ENCODE measurements around the gene ZNF511. TPM values are rescaled to one million over a fixed set of nuclear protein-coding genes. Genes with fewer than 3 reads are reported as not detected.

The ZNF511 gene, protein sequence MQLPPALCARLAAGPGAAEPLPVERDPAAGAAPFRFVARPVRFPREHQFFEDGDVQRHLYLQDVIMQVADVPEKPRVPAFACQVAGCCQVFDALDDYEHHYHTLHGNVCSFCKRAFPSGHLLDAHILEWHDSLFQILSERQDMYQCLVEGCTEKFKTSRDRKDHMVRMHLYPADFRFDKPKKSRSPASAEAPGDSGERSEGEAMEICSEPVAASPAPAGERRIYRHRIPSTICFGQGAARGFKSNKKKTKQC
- 59.2 and 59.7 TPM in 2 replicates for total RNA-seq

GRCh38 chr10:133308421-133309099, at the start of gene ZNF511, which contains the start of gene TUBGCP2:
Gene ZNF511 (plus strand): TSS chr10:133308914. CDS start chr10:133308944, 30 bp downstream.
Gene TUBGCP2 (minus strand): TSS chr10:133308872. CDS start chr10:133302941, 5,931 bp downstream.

GRCh38 chr10:133276435-133277201, 32.1 kb upstream of the ZNF511 start, which contains the start of gene ADAM8:
Gene ADAM8 (minus strand): TSS chr10:133276868. CDS start chr10:133276817, 51 bp downstream.

GRCh38 chr10:133336577-133337369, 28.1 kb downstream of the ZNF511 start, which contains the start of gene CALY:
Gene CALY (minus strand): TSS chr10:133336896. CDS start chr10:133328989, 7,907 bp downstream.

DNA sequence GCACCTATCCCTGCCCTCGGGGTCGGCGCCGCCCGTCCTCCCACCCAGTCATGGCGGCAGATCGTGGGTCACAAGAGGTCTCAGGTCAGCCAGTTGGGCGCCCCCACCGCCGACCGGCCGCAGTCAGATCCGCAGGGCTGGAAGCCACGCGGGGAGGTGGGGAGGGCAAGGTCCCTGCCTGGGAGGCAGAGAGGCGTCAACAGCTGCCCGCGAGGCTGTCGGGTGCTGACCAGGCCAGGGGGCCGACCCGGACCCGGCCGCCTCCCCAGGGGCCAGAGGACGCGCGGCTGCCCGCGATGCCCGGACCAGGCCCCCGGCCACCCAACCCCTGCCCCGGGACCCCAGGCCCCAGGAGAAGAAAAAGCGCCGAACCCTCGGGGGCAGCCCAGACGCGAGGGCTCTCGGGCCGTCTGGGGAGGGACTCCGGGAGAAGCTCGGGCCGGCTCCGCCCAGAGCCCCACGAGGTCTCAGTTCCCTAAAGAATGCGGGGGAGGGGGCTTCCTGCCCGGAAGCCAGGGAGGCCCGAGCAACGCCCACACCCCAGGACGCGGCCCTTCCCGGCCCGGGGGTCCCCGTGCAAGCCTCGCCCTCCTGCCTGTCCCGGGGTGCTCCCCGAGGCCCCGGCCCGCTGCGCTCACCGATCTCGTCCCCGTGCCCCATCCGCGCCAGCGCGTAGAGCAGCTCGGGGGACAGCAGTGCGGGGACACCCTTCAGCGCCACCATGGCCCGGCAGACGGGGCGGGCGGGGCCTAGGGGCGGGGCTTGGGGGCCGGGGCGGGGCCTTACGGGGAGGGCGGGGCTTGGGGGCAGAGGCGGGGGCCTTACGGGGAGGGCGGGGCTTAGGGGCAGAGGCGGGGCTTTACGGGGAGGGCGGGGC, 48.8 kb downstream of the ZNF511 start, which contains the start of gene FUOM:
TSS of gene FUOM (minus strand) at position 735 of the 877 bp plus-strand sequence. CDS start at position 723, 12 bp downstream.

Other genes with a start within 250 kb of the ZNF511 start
- not detected in 2 replicates for gene ADGRA1, start 221.0 kb upstream of the ZNF511 start, total RNA-seq
- gene KNDC1, start 148.7 kb upstream of the ZNF511 start, total RNA-seq = 0.15 and 0.17 TPM in 2 replicates
- gene UTF1, start 78.7 kb upstream of the ZNF511 start, total RNA-seq = not detected in 2 replicates
- not detected in 2 replicates for gene VENTX, start 71.1 kb upstream of the ZNF511 start, total RNA-seq
- gene ADAM8, start 32.0 kb upstream of the ZNF511 start, total RNA-seq = 1.2 and 2.0 TPM in 2 replicates
- gene TUBGCP2, start within 50 bp of the ZNF511 start, total RNA-seq = 60.2 and 62.2 TPM in 2 replicates
- 1.0 TPM in 1 of 2 replicates, not detected in the other for gene CALY, start 28.0 kb downstream of the ZNF511 start, total RNA-seq
- gene PRAP1, start 38.5 kb downstream of the ZNF511 start, total RNA-seq = not detected in 2 replicates
- gene FUOM, start 49.1 kb downstream of the ZNF511 start, total RNA-seq = 24.9 and 32.7 TPM in 2 replicates
- 94.8 and 105 TPM in 2 replicates for gene ECHS1, start 64.4 kb downstream of the ZNF511 start, total RNA-seq
- 4.4 and 4.6 TPM in 2 replicates for gene PAOX, start 70.3 kb downstream of the ZNF511 start, total RNA-seq
- gene MTG1, start 85.2 kb downstream of the ZNF511 start, total RNA-seq = 34.3 and 34.8 TPM in 2 replicates
- gene SPRN, start 115.7 kb downstream of the ZNF511 start, total RNA-seq = 0.59 and 1.2 TPM in 2 replicates
- gene SCART1, start 145.0 kb downstream of the ZNF511 start, total RNA-seq = 0.15 and 0.34 TPM in 2 replicates
- not detected in 2 replicates for gene CYP2E1, start 218.4 kb downstream of the ZNF511 start, total RNA-seq

Measured in bronchus fibroblast of lung (primary cell).